Right cardiac atrium (tissue), 5 donors: ENCODE data around the gene FRMD4A. TPM values are rescaled to one million over a fixed set of nuclear protein-coding genes. Genes with fewer than 3 reads are reported as not detected.

Experiments used
- ATAC-seq, 2 donors: fragments of 200-7000 bp; cut with Tn5 transposase; one replicate each; pipeline versions ENCODE4 v1.8.0 to v1.9.1; 2020; ENCODE audit warnings: moderate library complexity in 2 of 2, mild to moderate bottlenecking in 1 of 2
- DNase-seq, 3 donors: peaks; one replicate each; pipeline ENCODE4 v3.0.0-alpha.2; 2020
- H3K27ac ChIP-seq: one replicate; pipeline ENCODE4 v1.5.1; 2013; ENCODE audit warnings: mild to moderate bottlenecking, low read length, control low read depth, moderate library complexity
- H3K27me3 ChIP-seq: one replicate; pipeline ENCODE4 v1.6.1; 2013; ENCODE audit not compliant: control insufficient read depth, insufficient read depth
- H3K4me1 ChIP-seq: one replicate; pipeline ENCODE4 v1.6.1; 2013; ENCODE audit warnings: low read length; ENCODE audit not compliant: control insufficient read depth, insufficient read depth
- H3K4me3 ChIP-seq: one replicate; pipeline ENCODE4 v1.5.1; 2013; ENCODE audit warnings: low read length, control low read depth
- H3K9me3 ChIP-seq: one replicate; pipeline ENCODE4 v1.6.1; 2013; ENCODE audit warnings: low read length; ENCODE audit not compliant: control insufficient read depth
- WGBS: extraction: QIAGEN DNeasy Blood & Tissue Kit; methylation state at CpG from one replicate; pipeline ENCODE4 v1.1.7; 2013; 5-methylcytosine and 5-hydroxymethylcytosine counted together
- intact Hi-C, 4 donors: fragments of 100-400 bp; cut with DNase I; formaldehyde crosslinking; loops; one replicate each; pipeline versions ENCODE4 v1.11.0 to v1.14.0; 2022 to 2023
- polyA plus RNA-seq: library from polyadenylated mRNA; stranded (reverse); fragments of 200-250 nt; gene quantifications from one replicate; pipeline ENCODE4 v1.2.3, GENCODE V29; 2013
- total RNA-seq, 4 donors: library from RNA; stranded (reverse); fragmentation: NEBNext Ultra II Directional; extraction: Animal tissue kit (Norgen Biotek cat#: 25700); gene quantifications; one replicate each; pipeline ENCODE4 v1.2.1, GENCODE V29; 2021
- donor health status: healthy with polysubstance abuse.
- donor health status: DM: no; HTN: yes; CAD: no.
- donor health status: DM: no; HTN: no; CAD: no.
- donor health status: DM: no; HTN: yes; CAD: no; lungs with severe emphysema.
- donor health status: DM: yes; HTN: yes; CAD: no.

The FRMD4A gene
- total and polyA plus RNA-seq, 5 donors: 14.8 to 30.3 (median 25.1) TPM

DNA sequence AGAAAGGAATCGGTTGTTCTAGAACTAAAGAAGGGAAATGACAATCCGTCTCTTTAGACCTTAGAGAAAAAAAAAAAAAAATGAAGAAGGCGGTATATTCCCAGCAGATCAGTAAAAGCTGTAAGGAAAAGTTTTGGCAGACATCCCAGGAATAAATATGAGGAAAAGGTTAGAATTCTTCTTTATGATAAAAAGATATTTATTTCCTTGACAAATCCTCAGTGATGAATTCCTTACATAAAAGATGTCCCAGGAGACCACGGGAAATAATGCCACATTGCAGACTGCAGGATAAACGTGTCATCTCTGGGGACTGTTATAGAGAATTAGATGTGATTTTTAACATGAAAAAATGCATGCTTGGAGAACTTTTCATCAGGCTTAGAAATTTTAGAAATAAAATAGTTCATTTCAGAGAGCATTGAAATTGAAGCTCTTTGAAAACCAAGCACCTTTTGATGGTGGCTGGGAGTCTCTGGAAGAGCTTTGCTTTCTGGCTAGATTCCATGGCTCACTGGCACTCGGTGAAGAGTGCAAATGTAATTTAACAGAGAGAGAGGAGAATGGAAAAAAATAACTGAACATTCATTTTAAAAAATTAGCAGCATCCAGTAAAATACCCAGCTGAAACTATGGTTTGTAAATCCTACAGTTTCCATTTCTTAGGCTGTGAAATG, 645.8 kb downstream of the FRMD4A start:
- ATAC-seq (no peak), DNase-seq (no peak)
- H3K4me1 ChIP-seq: peaks cover 22% of the 10 kb centered on the region
- 26% methylated on average over 6 of the region's 6 CpGs for WGBS
- H3K27ac ChIP-seq: peak overlapping the region; percentile 97
- H3K27me3 ChIP-seq: no peaks in the 10 kb centered on the region
- H3K9me3 ChIP-seq: no peaks in the 10 kb centered on the region
- intact Hi-C loops: no loop called here
- no peak overlapping the region for H3K4me3 ChIP-seq

DNA sequence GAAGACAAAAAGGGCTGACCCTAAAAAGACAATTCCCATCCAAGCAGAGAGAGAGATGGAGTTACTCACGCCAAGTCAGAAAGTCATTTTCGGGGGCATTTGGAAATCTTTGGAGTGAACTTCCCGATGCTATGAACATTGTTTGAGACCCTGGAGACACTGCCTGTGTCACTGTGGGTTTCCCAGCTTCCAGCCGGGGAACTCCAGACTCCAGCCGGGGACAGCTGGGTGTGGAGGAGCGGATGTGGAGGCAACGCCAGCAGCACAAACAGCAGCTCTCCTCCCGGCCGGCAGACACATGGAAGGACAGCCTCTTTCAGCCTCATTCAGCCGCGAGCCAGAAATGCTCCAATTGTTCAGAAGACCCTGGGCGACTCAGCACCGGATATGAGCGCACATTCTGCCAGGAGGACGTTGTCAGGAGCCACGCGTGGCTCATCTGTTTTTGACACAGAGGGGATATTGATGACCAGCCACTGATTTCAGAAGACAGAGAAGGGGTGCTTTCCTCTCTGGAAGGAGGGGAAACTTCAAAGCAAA, 646.4 kb downstream of the FRMD4A start:
- DNase-seq: peak; percentile 86 to 93 (median 92)
- 27% methylated on average over 17 of the region's 17 CpGs for WGBS
- ATAC-seq: peak; percentile 84 to 92
- peak overlapping the region; percentile 44 for H3K27ac ChIP-seq
- H3K9me3 ChIP-seq: no peaks in the 10 kb centered on the region
- no peaks in the 10 kb centered on the region for H3K27me3 ChIP-seq
- peaks cover 24% of the 10 kb centered on the region for H3K4me1 ChIP-seq
- intact Hi-C loops: no loop called here
- H3K4me3 ChIP-seq: no peak overlapping the region

DNA sequence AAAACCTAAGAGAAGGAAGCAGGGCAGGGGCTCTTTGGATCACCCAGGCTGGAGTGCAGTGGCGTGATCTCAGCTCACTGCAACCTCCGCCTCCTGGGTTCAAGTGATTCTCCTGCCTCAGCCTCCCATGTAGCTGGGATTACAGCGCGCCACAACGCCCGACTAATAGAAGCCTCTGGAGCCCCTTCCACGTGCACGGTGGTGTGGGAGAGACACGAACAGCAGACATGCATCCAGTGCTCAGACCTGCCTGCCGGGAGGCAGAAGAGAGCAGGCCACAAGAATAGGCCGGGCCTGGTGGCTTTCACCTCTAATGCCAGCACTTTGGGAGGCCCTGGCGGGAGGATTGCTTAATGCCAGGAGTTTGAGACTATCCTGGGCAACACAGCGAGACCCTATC, 647.7 kb downstream of the FRMD4A start:
- peak in 1 of 3 donors; percentile 59 for DNase-seq
- no peaks in the 10 kb centered on the region for H3K9me3 ChIP-seq
- 96% methylated on average over 13 of the region's 13 CpGs for WGBS
- peaks cover 24% of the 10 kb centered on the region for H3K4me1 ChIP-seq
- H3K4me3 ChIP-seq: no peak overlapping the region
- H3K27ac ChIP-seq: no peak overlapping the region
- intact Hi-C loops: no loop called here
- no peak for ATAC-seq
- no peaks in the 10 kb centered on the region for H3K27me3 ChIP-seq

DNA sequence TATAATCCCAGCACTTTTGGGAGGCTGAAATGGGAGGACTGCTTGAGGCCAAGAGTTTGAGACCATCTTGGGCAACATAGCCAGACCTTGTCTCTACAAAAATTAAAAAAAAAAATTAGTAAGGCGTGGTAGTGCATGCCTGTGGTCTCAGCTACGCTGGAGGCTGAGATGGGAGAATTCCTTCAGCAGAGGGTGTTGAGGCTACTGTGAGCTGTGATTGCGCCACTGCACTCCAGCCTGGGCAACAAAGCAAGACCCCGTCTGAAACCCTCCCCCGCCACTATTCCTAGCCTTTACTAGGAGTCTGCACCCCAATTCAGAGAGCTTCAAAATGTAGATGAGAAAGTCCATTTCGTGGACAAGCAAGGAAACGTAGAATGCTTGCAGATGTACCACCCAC, 648.8 kb downstream of the FRMD4A start:
- Histone ChIP-seq H3K27ac (no peak overlapping the region), H3K4me3 (no peak overlapping the region), H3K27me3 (no peaks in the 10 kb centered on the region), H3K4me1 (peaks cover 21% of the 10 kb centered on the region), H3K9me3 (no peaks in the 10 kb centered on the region)
- ATAC-seq: no peak
- intact Hi-C loops: no loop called here
- DNase-seq: no peak
- 85% methylated on average over 7 of the region's 7 CpGs for WGBS

DNA sequence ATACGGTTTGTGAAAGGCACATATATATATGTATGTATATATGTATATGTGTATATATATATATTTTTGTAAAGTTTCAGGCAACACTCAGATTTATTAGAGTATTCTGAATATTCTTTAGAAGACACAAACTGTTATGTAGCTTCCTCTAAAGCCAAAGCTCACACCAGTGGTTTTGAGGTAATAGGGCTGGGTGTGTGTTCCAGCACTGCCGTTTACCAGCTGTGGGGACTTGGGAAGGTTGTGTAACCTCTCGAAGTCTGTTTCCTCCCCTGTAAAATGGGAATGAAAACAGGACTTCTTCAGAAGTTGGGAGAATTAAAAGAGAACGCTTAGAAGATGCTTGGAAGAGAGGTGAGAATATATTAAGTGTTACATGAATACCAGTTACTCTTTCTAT, 649.2 kb downstream of the FRMD4A start:
- Histone ChIP-seq H3K27me3 (no peaks in the 10 kb centered on the region), H3K27ac (no peak overlapping the region), H3K9me3 (no peaks in the 10 kb centered on the region), H3K4me1 (peaks cover 19% of the 10 kb centered on the region), H3K4me3 (no peak overlapping the region)
- no peak for DNase-seq
- ATAC-seq: no peak
- WGBS: 80% methylated on average over 4 of the region's 4 CpGs
- intact Hi-C loops: no loop called here

DNA sequence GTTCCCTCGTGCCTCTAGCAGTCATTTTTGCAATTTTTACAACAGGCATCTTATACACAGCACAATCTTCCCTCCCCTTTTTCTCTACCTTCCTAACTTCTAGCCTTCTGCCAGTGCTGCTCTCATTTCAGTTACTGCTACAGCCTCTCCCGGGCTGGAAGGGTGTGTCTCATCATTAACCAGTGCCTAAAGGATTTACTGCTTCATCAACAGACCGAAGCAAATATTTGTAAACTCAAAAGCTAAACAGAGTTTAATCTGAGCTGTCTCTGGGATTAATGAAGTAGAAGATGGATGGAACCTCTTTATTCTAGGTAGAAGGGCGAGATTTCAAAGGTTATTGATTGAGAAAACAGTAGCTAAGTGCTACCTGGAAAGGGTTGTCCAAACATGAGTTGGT, 649.6 kb downstream of the FRMD4A start:
- WGBS: 79% methylated on average over 4 of the region's 4 CpGs
- ATAC-seq (no peak), DNase-seq (no peak)
- intact Hi-C loops: no loop called here
- no peak overlapping the region for H3K27ac ChIP-seq
- no peak overlapping the region for H3K4me3 ChIP-seq
- peaks cover 16% of the 10 kb centered on the region for H3K4me1 ChIP-seq
- no peaks in the 10 kb centered on the region for H3K9me3 ChIP-seq
- H3K27me3 ChIP-seq: no peaks in the 10 kb centered on the region

DNA sequence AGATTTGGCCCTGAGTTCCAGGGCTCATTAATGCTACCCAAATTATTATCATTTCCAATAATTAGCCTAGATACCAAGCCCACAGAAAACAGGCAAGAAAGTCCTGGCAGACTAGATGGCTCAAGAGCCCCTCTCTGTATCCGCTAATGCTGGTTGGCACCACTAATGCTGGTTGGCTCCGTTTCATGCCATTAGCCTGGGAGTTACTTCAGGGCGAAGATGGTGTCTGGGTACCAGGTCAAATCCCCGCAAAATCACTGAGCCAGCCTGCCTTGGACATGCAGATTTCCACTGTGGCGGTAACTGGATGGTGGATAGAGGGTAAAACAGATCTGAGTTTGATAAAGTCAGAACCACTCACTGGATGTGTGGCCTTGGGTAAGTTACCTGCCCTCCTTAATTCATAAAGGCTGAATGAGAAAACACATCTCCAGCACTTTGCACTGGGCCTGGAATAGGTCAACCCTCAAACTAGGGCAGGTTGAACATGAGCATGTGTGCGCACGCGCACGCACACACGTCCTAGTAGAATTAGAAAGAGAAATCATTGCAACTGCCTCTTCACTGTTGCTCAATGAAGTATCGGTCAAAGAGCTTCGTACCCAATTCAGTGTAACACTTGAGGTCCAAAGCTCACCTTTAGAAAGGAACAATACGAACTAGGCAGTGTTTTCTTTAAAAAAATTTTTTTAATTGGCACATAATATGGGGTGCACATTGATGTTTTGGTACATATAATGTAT, 652.5 kb downstream of the FRMD4A start:
- peaks cover 2% of the 10 kb centered on the region for H3K4me1 ChIP-seq
- H3K9me3 ChIP-seq: no peaks in the 10 kb centered on the region
- no peaks in the 10 kb centered on the region for H3K27me3 ChIP-seq
- no peak overlapping the region for H3K27ac ChIP-seq
- ATAC-seq (no peak), DNase-seq (no peak)
- H3K4me3 ChIP-seq: no peak overlapping the region
- WGBS: 95% methylated on average over 13 of the region's 13 CpGs
- intact Hi-C loops: no loop called here

DNA sequence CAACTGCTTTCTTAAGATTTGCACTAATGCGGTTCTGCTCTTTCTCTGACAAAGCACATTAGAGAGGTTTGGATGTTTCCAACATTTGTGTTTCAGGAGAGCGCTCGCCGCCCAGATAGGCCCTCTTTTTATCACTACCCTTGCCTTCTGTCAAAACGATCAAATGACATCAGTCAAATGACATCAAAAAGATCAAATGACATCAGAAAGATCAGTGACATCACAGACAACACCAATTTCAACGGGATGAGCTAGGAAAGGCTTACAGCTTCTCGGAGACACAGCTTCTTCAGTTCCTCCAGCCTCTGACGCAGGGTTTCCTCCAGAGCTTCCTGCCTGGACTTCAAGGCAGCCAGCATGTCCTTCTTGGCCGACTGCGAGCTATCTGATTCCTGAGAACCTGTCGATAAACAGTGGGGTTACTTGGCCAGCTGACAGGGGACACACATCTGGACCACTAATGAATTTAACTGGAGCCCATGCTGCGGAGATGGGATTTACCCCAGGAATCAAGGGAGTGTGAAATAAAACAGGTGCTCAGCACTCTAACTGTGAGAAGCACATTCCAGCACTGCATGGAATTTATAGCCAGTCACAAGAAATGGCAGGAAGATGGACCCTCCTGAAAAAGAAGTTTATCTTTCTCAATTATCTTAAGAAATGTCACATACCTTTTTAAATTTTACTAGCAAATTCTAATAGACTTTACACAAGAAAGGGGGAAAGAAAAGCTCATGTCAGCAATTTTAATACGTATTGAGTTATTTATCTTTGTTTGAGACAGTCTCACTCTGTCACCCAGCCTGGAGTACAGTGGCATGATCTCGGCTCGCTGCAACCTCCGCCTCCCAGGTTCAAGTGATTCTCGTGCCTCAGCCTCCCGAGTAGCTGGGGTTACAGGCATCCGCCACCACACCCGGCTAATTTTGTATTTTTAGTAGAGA, 655.8 kb downstream of the FRMD4A start:
- intact Hi-C loops: no loop called here
- ATAC-seq (peak; percentile 49 to 74), DNase-seq (no peak)
- WGBS: 74% methylated on average over 20 of the region's 20 CpGs
- H3K27ac ChIP-seq: no peak overlapping the region
- H3K9me3 ChIP-seq: no peaks in the 10 kb centered on the region
- no peak overlapping the region for H3K4me3 ChIP-seq
- no peaks in the 10 kb centered on the region for H3K27me3 ChIP-seq
- H3K4me1 ChIP-seq: peaks cover 2% of the 10 kb centered on the region

DNA sequence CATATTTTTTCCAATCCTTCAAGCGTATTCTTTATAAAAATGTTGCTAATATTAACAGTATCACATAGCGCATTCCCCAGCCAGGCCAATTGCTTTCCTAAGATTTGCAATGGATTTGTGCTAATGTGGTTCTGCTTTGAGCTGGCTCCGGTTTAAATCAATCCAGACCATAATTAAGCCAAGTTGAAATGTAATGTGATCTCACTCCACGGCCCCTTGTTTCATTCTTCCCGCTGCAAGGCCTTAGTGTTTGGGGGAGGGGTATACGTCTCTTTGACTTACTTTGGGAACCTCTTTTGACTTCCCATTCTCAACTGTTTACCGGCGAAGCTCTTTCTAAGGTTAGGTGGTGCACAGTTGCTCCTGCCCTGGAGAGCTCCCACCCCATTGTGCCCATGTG, 657.6 kb downstream of the FRMD4A start:
- intact Hi-C loops: no loop called here
- WGBS: 86% methylated on average over 8 of the region's 8 CpGs
- H3K27me3 ChIP-seq: no peaks in the 10 kb centered on the region

DNA sequence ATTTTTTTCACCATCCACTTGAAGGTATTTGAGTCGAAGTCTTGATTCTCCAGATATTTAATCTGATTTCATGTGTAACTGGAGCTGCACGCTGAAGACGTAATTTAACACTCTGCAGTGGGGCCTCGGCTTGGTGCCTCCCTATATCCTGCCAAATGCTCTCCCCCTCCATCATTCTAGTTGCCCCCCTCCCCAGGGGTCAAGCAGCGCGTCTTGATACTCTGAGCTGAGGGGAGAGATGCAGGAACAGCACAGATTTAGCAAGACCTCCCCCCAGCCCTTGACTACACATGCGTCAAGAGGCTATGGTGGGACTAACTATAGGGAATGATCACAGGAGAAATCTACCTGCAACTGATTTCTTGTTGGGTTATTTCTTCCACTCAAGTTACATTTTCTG, 658.2 kb downstream of the FRMD4A start:
- ATAC-seq (no peak), DNase-seq (no peak)
- no peak overlapping the region for H3K4me3 ChIP-seq
- no peak overlapping the region for H3K27ac ChIP-seq
- H3K4me1 ChIP-seq: no peaks in the 10 kb centered on the region
- H3K9me3 ChIP-seq: no peaks in the 10 kb centered on the region
- H3K27me3 ChIP-seq: no peaks in the 10 kb centered on the region
- WGBS: 81% methylated on average over 7 of the region's 7 CpGs
- intact Hi-C loops: no loop called here

More for the DNA sequence above, 657.6 kb downstream of the FRMD4A start:
- H3K4me1 ChIP-seq: no peaks in the 10 kb centered on the region
- DNase-seq: no peak
- no peak overlapping the region for H3K4me3 ChIP-seq
- H3K27ac ChIP-seq: no peak overlapping the region
- ATAC-seq: no peak
- H3K9me3 ChIP-seq: no peaks in the 10 kb centered on the region
